ENCODE results near the gene TUSC2. TPM values are rescaled to one million over a fixed set of nuclear protein-coding genes. Genes with fewer than 3 reads are reported as not detected.

TUSC2 gene
- total RNA-seq, 3 donors from 2014 or later (not counting 1 experiment from before 2014, with no cell fraction given) = 18.4 to 23.4 (median 21.3) TPM

DNA sequence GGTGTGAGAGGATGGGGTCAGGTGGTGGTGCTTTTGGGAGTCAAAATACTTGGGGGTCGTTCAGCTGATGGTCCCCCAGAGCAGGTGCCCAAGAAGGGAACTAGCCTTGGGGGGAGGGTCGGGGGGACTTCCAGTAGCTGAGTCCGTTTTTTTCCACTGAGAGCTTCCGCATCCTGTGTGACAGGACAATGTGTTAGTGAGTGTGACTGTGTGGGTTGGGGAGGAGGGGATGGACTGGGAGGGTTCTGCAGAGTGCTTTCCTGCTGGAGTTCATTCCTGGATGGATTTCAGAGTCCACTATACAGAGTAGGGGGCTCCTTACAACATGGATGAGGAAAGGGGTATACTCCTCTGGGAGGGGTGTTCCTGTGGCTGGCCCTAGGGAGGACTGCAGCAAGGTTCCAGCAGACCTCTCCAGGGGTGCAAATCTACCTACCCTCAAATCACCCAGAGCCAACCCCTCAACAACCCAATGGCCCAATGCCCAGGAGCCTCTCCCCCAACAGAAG, 4.9 kb downstream of the TUSC2 start:
- intact Hi-C loops (cut with micrococcal nuclease) = no loop called here
- Mint-ChIP-seq H3K36me3 (no peaks in the 10 kb centered on the region), H3K9me3 (no peaks in the 10 kb centered on the region), H3K4me3 (peak overlapping the region; percentile 28), H3K27me3 (ENCODE audit: low read depth in 2 of 2) (no peaks in the 10 kb centered on the region), H3K27ac (peak overlapping the region; percentile 50 to 64), H3K4me1 (peaks cover 17 to 55% of the 10 kb centered on the region in 2 donors)
- no peaks in the 10 kb centered on the region for H3K27me3 ChIP-seq (ENCODE audit: control insufficient read depth, insufficient read depth, low read length)
- no peaks in the 10 kb centered on the region for H3K9me3 ChIP-seq (ENCODE audit: control insufficient read depth, insufficient read depth, low read length)
- H3K27ac ChIP-seq (ENCODE audit: low read length) = no peak overlapping the region
- H3K4me3 ChIP-seq (ENCODE audit: low read length) = no peak overlapping the region
- peaks cover 59% of the 10 kb centered on the region for H3K4me1 ChIP-seq (ENCODE audit: control insufficient read depth, insufficient read depth, low read length)
- peaks cover 8% of the 10 kb centered on the region for H3K36me3 ChIP-seq (ENCODE audit: control insufficient read depth, insufficient read depth, low read length)
- TF ChIP-seq, protein P1, sequence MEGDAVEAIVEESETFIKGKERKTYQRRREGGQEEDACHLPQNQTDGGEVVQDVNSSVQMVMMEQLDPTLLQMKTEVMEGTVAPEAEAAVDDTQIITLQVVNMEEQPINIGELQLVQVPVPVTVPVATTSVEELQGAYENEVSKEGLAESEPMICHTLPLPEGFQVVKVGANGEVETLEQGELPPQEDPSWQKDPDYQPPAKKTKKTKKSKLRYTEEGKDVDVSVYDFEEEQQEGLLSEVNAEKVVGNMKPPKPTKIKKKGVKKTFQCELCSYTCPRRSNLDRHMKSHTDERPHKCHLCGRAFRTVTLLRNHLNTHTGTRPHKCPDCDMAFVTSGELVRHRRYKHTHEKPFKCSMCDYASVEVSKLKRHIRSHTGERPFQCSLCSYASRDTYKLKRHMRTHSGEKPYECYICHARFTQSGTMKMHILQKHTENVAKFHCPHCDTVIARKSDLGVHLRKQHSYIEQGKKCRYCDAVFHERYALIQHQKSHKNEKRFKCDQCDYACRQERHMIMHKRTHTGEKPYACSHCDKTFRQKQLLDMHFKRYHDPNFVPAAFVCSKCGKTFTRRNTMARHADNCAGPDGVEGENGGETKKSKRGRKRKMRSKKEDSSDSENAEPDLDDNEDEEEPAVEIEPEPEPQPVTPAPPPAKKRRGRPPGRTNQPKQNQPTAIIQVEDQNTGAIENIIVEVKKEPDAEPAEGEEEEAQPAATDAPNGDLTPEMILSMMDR (IDR thresholded peaks at IDR 0.05) = no peak
- no peak for DNase-seq
- WGBS (ENCODE audit: insufficient coverage) = 59% methylated on average over 4 of the region's 4 CpGs
- ATAC-seq = no peak

DNA sequence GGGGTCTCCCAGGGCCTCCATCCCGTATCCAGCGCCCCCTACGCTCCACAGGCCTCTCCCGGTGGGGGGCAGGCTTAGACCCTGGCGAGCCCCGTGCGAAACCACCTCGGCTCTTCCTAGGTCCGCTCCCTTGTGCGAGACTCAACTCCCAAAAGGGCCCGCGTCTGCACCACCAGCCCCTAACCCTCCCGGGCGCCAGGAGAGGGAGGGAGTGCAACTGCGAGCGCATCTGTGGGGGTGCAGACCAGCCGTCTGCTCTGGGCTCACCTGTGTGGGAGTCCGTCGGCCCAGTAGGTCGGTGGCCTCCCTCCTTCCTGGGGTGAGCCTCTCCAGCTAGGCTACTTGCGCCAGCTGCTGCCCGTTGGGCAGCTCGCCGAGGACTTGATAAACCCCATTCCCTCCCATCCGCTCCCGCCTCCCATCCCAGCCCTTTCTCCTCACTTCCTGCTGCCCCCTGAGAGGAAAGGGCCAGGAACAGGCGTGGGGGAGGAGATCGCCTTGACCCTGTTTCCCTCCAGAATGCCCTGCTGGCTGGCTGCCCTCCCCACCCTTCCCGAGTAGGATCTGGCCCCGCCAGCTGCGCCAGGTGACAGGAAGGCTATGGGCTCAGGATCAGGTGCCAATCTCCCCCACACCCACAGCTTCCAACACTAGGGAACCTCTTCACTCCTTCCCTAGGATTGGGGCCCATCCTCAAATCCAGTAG, 5.5 kb downstream of the TUSC2 start, which contains the start of gene HYAL2:
TSS of gene HYAL2 (minus strand) at position 360 of the 706 bp plus-strand sequence. CDS start 2,256 bp downstream, outside the sequence.
- no peak for ATAC-seq
- H3K36me3 Mint-ChIP-seq = no peaks in the 10 kb centered on the region
- no peaks in the 10 kb centered on the region for H3K9me3 ChIP-seq (ENCODE audit: control insufficient read depth, insufficient read depth, low read length)
- H3K27ac Mint-ChIP-seq = peak within 1 kb of the TSS; percentile 74 to 87
- no peak for DNase-seq
- WGBS (ENCODE audit: insufficient coverage) = 81% methylated on average over 31 of the region's 31 CpGs
- peak within 1 kb of the TSS; percentile 66 for H3K4me3 ChIP-seq (ENCODE audit: low read length)
- peaks cover 61% of the 10 kb centered on the region for H3K4me1 ChIP-seq (ENCODE audit: control insufficient read depth, insufficient read depth, low read length)
- peak within 1 kb of the TSS; percentile 91 for H3K27ac ChIP-seq (ENCODE audit: low read length)
- peak within 1 kb of the TSS; percentile 85 for H3K4me3 Mint-ChIP-seq
- peaks cover 8% of the 10 kb centered on the region for H3K36me3 ChIP-seq (ENCODE audit: control insufficient read depth, insufficient read depth, low read length)
- H3K4me1 Mint-ChIP-seq = peaks cover 12 to 49% of the 10 kb centered on the region in 2 donors
- H3K27me3 ChIP-seq (ENCODE audit: control insufficient read depth, insufficient read depth, low read length) = no peaks in the 10 kb centered on the region
- TF ChIP-seq, protein P1 (IDR thresholded peaks at IDR 0.05) = no peak
- H3K9me3 Mint-ChIP-seq = no peaks in the 10 kb centered on the region
- intact Hi-C loops (cut with micrococcal nuclease) = no loop called here
- H3K27me3 Mint-ChIP-seq (ENCODE audit: low read depth in 2 of 2) = no peaks in the 10 kb centered on the region

DNA sequence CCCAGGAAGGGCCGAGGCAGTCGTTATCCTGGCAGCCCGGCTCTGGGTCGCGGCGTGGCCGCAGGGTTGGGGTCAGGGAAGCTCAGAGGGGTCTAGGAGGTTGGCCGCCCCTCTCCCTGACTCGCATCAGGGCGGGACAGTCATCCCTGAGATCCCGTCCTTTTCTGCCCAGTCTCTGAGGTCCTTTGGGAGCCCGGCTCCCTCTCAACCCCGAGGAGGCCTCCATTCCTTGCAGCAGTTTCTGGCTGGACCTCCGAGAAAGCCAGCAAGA, 6.0 kb downstream of the TUSC2 start:
- Mint-ChIP-seq H3K4me3 (peak overlapping the region; percentile 31), H3K27ac (no peak overlapping the region), H3K4me1 (peaks cover 12 to 45% of the 10 kb centered on the region in 2 donors), H3K36me3 (no peaks in the 10 kb centered on the region), H3K27me3 (ENCODE audit: low read depth in 2 of 2) (no peaks in the 10 kb centered on the region), H3K9me3 (no peaks in the 10 kb centered on the region)
- DNase-seq (no peak), ATAC-seq (no peak)
- Histone ChIP-seq H3K4me1 (ENCODE audit: control insufficient read depth, insufficient read depth, low read length) (peaks cover 61% of the 10 kb centered on the region), H3K36me3 (ENCODE audit: control insufficient read depth, insufficient read depth, low read length) (peaks cover 8% of the 10 kb centered on the region), H3K27me3 (ENCODE audit: control insufficient read depth, insufficient read depth, low read length) (no peaks in the 10 kb centered on the region), H3K27ac (ENCODE audit: low read length) (peak overlapping the region; percentile 91), H3K9me3 (ENCODE audit: control insufficient read depth, insufficient read depth, low read length) (no peaks in the 10 kb centered on the region), H3K4me3 (ENCODE audit: low read length) (peak overlapping the region; percentile 66)
- 64% methylated on average over 14 of the region's 14 CpGs for WGBS (ENCODE audit: insufficient coverage)
- intact Hi-C loops (cut with micrococcal nuclease) = no loop called here
- TF ChIP-seq, protein P1 (IDR thresholded peaks at IDR 0.05) = peak; percentile 0

Data from natural killer cell (primary cell).